Smooth muscle cell (in vitro differentiated cells): ENCODE data around the gene TBC1D2B. TPM values are rescaled to one million over a fixed set of nuclear protein-coding genes. Genes with fewer than 3 reads are reported as not detected.
"Not testable (repeated sequence)": the region's sequence is repeated elsewhere in the genome, so short reads cannot be mapped to it uniquely, and the experiment has no call there.

ENCODE experiments used
- DNase-seq: peaks from one replicate; lab custom pipeline; 2025; ENCODE audit not compliant: unreplicated experiment; lab: John Stamatoyannopoulos, UW
- H2AFZ ChIP-seq: fragments of 200-600 bp; sonication (generic); 2 replicates; pipeline ENCODE4 v1.6.0; 2016; ENCODE audit warnings: antibody characterized with exemption, low read depth, mild to moderate bottlenecking
- H3F3A ChIP-seq: fragments of 200-600 bp; sonication (generic); 2 replicates; pipeline ENCODE4 v1.6.0; 2017; ENCODE audit warnings: antibody characterized with exemption, low read depth
- H3K27ac ChIP-seq: fragments of 200-600 bp; sonication (generic); 2 replicates; pipeline ENCODE4 v1.5.1; 2016; ENCODE audit warnings: low read depth, mild to moderate bottlenecking
- H3K27me3 ChIP-seq: fragments of 200-600 bp; sonication (generic); 2 replicates; pipeline ENCODE4 v1.6.1; 2016; ENCODE audit warnings: low read depth, mild to moderate bottlenecking
- H3K36me3 ChIP-seq: fragments of 200-600 bp; sonication (generic); 2 replicates; pipeline ENCODE4 v1.5.1; 2016; ENCODE audit warnings: low read depth
- H3K4me1 ChIP-seq: fragments of 200-600 bp; sonication (generic); 2 replicates; pipeline ENCODE4 v1.5.1; 2016; ENCODE audit warnings: low read depth
- H3K4me2 ChIP-seq: fragments of 200-600 bp; sonication (generic); 2 replicates; pipeline ENCODE4 v1.6.0; 2016; ENCODE audit warnings: mild to moderate bottlenecking
- H3K4me3 ChIP-seq: fragments of 200-600 bp; sonication (generic); 2 replicates; pipeline ENCODE4 v1.5.1; 2016; ENCODE audit warnings: mild to moderate bottlenecking
- H3K79me2 ChIP-seq: fragments of 200-600 bp; sonication (generic); 2 replicates; pipeline ENCODE4 v1.6.0; 2016; ENCODE audit warnings: low read depth, mild to moderate bottlenecking
- H3K9ac ChIP-seq: fragments of 200-600 bp; sonication (generic); 2 replicates; pipeline ENCODE4 v1.6.0; 2016; ENCODE audit warnings: low read depth
- H3K9me3 ChIP-seq: fragments of 200-600 bp; sonication (generic); replicated peaks from 2 replicates; pipeline ENCODE4 v1.5.1; 2016; ENCODE audit warnings: low read depth
- H4K20me1 ChIP-seq: fragments of 200-600 bp; sonication (generic); 2 replicates; pipeline ENCODE4 v1.6.0; 2016; ENCODE audit warnings: low read depth
- CTCF ChIP-seq: fragments of 200-600 bp; sonication (generic); IDR thresholded peaks from 2 replicates; pipeline ENCODE4 v1.5.1; 2017; ENCODE audit warnings: borderline replicate concordance, mild to moderate bottlenecking, antibody characterized with exemption; ENCODE audit not compliant: insufficient read depth, poor library complexity, severe bottlenecking
- WGBS: methylation state at CpG from one replicate; pipeline ENCODE4 v1.1.7; 2016; ENCODE audit warnings: low lambda C conversion rate; 5-methylcytosine and 5-hydroxymethylcytosine counted together
- polyA plus RNA-seq: library from polyadenylated mRNA; unstranded; fragments of >200 nt; fragmentation: Nextera tagmentation; extraction: Ambion mirVana; gene quantifications from 2 replicates; pipeline ENCODE4 v1.2.1, GENCODE V29; 2016
- total RNA-seq: library from RNA; depleted of rRNA; stranded (reverse); fragments of >200 nt; gene quantifications from 2 replicates; pipeline ENCODE4 v1.2.3, GENCODE V29; 2014

The TBC1D2B gene
- total and polyA plus RNA-seq, 2 experiments from 2014 or later = 14.2 to 19.4 TPM

- no peaks in the 10 kb centered on the region for H3K36me3 ChIP-seq
- no peak for TF ChIP-seq CTCF
- H3K9ac ChIP-seq = no peak overlapping the region
- no peaks in the 10 kb centered on the region for H4K20me1 ChIP-seq
- H3F3A ChIP-seq = no peaks in the 10 kb centered on the region
- H3K4me2 ChIP-seq = no peak overlapping the region
- no peaks in the 10 kb centered on the region for H3K9me3 ChIP-seq
- no peak overlapping the region for H3K4me3 ChIP-seq
- DNase-seq = no peak
- no peaks in the 10 kb centered on the region for H3K27me3 ChIP-seq
- no peaks in the 10 kb centered on the region for H3K79me2 ChIP-seq
- WGBS = 79% methylated on average over 10 of the region's 10 CpGs
- no peak overlapping the region for H3K27ac ChIP-seq
- H2AFZ ChIP-seq = no peak overlapping the region
- H3K4me1 ChIP-seq = peaks cover 6% of the 10 kb centered on the region
Observed at GRCh38 chr15:77983091-77983707, 94.3 kb downstream of the TBC1D2B start.

- H3K4me1 ChIP-seq = peaks cover 2% of the 10 kb centered on the region
- no peaks in the 10 kb centered on the region for H3F3A ChIP-seq
- H3K4me3 ChIP-seq = no peak overlapping the region
- no peaks in the 10 kb centered on the region for H3K79me2 ChIP-seq
- no peak overlapping the region for H3K9ac ChIP-seq
- no peak for TF ChIP-seq CTCF
- H3K4me2 ChIP-seq = no peak overlapping the region
- no peak overlapping the region for H3K27ac ChIP-seq
- DNase-seq = no peak
- H3K36me3 ChIP-seq = no peaks in the 10 kb centered on the region
- H3K9me3 ChIP-seq = no peaks in the 10 kb centered on the region
- no peaks in the 10 kb centered on the region for H3K27me3 ChIP-seq
- H2AFZ ChIP-seq = no peak overlapping the region
- WGBS = 89% methylated on average over 10 of the region's 10 CpGs
- no peaks in the 10 kb centered on the region for H4K20me1 ChIP-seq
Observed at GRCh38 chr15:77982127-77982490, 95.4 kb downstream of the TBC1D2B start.

GRCh38 chr15:77981281-77982126, 96.0 kb downstream of the TBC1D2B start:
- TF ChIP-seq CTCF = no peak
- DNase-seq = no peak
- Histone ChIP-seq H2AFZ (no peak overlapping the region), H3K27ac (no peak overlapping the region), H3K36me3 (no peaks in the 10 kb centered on the region), H3K79me2 (no peaks in the 10 kb centered on the region), H3K4me3 (no peak overlapping the region), H3F3A (no peaks in the 10 kb centered on the region), H4K20me1 (no peaks in the 10 kb centered on the region), H3K4me1 (no peaks in the 10 kb centered on the region), H3K9me3 (no peaks in the 10 kb centered on the region), H3K4me2 (no peak overlapping the region), H3K27me3 (no peaks in the 10 kb centered on the region), H3K9ac (no peak overlapping the region)
- 88% methylated on average over 30 of the region's 30 CpGs for WGBS

- H3K27ac ChIP-seq, H2AFZ ChIP-seq, H3K4me3 ChIP-seq, H3K27me3 ChIP-seq, H3K79me2 ChIP-seq, H3K36me3 ChIP-seq, H3K9ac ChIP-seq, H3F3A ChIP-seq, DNase-seq, H4K20me1 ChIP-seq, H3K9me3 ChIP-seq, H3K4me1 ChIP-seq, H3K4me2 ChIP-seq: not testable (repeated sequence)
- 89% methylated on average over 5 of the region's 5 CpGs for WGBS
Observed at GRCh38 chr15:77980674-77981073, 96.8 kb downstream of the TBC1D2B start.
